Measurements from ENCODE around the gene NRK. TPM values are rescaled to one million over a fixed set of nuclear protein-coding genes. Genes with fewer than 3 reads are reported as not detected.
"Not testable (repeated sequence)": the region's sequence is repeated elsewhere in the genome, so short reads cannot be mapped to it uniquely, and the experiment has no call there.

Gene NRK, protein sequence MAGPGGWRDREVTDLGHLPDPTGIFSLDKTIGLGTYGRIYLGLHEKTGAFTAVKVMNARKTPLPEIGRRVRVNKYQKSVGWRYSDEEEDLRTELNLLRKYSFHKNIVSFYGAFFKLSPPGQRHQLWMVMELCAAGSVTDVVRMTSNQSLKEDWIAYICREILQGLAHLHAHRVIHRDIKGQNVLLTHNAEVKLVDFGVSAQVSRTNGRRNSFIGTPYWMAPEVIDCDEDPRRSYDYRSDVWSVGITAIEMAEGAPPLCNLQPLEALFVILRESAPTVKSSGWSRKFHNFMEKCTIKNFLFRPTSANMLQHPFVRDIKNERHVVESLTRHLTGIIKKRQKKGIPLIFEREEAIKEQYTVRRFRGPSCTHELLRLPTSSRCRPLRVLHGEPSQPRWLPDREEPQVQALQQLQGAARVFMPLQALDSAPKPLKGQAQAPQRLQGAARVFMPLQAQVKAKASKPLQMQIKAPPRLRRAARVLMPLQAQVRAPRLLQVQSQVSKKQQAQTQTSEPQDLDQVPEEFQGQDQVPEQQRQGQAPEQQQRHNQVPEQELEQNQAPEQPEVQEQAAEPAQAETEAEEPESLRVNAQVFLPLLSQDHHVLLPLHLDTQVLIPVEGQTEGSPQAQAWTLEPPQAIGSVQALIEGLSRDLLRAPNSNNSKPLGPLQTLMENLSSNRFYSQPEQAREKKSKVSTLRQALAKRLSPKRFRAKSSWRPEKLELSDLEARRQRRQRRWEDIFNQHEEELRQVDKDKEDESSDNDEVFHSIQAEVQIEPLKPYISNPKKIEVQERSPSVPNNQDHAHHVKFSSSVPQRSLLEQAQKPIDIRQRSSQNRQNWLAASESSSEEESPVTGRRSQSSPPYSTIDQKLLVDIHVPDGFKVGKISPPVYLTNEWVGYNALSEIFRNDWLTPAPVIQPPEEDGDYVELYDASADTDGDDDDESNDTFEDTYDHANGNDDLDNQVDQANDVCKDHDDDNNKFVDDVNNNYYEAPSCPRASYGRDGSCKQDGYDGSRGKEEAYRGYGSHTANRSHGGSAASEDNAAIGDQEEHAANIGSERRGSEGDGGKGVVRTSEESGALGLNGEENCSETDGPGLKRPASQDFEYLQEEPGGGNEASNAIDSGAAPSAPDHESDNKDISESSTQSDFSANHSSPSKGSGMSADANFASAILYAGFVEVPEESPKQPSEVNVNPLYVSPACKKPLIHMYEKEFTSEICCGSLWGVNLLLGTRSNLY (N-terminal part only)
- not detected in 2 replicates for total RNA-seq (2014; rRNA removed; shearing (Covaris generic))

DNA sequence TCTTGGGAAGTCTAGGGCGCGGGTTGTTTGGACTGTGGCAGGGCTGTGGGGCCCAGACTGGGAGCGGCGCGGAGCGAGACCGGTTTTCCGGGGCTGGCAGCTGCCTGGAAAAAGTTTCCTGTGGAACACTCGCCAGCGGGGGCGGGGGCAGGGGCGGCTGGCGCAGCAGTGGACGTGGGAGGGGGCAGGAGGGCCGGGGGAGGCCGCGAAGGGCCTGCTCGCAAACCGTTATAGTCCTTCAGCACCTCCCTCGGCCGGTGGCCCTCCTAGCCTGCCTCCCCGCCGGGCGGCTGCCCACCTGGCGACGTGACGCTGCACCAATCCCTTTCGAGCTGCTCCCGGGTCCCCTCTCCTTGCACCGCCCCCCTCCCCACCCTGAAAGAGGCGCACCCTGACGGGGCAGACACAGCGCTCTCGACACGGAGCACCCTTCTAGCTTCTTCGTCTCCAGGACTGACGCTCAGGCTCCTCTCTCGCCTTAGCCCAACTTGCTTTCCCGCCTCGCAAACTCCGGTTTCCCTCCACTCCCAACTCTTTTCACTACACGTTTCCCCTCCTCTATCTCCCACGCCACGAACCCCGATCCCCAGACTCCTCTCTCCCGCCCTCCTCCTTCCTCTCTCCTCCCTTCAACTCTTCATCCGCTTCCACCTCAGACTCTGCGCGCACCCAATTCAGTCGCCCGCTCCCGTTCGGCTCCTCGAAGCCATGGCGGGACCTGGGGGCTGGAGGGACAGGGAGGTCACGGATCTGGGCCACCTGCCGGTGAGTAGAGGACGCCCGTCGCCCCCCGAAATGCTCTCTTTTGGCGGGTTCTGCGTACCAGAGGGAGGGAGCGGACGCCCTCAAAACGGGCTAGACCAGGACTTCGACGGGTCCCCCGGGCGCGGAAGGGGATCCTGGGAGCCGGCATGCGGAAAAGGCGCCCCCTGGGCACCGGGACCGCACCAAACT lies at the start of gene NRK:
TSS of gene NRK (plus strand) at position 402 of the 954 bp plus-strand sequence. CDS start at position 709, 307 bp downstream.
- no peak for DNase-seq (ENCODE audit: low spot score)

DNA sequence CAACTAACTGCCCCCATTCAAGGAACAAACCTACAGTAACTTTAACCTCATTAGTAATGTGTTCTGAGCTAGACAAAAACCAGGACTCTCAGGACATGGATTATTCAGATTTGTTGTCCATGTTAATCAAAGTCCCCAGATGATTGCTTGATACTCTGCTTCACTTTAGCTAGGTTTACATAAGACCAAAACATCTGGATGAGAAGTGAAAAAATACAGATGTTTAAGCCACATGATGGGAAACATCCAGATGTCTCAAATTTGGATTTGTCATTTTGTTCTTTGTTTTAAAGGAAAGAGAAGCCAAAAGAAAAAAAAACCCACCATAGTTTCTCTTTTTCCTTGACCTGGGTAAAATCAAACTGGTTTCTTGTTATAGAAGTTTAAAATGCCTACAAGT lies 48.5 kb upstream of the NRK start:
- DNase-seq (ENCODE audit: low spot score), result no peak

DNA sequence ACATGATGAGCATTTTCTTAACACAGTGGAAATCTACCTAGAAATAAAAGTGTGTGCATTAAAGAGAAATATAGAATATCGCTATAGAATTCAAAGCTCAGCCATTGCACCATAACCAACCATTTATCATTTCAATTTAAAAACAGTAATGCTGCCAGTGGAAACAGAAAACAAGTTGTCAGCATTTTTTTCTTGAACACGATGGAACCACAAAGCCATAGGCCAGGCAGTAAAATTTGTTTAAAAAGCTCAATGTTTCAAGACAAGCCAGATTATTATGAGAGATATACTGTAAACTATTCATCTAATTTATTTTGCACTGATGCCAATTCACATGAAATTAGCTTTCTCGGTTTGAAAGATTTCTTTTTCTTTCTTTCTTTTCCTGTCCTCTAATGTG lies 46.7 kb upstream of the NRK start:
- DNase-seq (ENCODE audit: low spot score), result no peak

DNA sequence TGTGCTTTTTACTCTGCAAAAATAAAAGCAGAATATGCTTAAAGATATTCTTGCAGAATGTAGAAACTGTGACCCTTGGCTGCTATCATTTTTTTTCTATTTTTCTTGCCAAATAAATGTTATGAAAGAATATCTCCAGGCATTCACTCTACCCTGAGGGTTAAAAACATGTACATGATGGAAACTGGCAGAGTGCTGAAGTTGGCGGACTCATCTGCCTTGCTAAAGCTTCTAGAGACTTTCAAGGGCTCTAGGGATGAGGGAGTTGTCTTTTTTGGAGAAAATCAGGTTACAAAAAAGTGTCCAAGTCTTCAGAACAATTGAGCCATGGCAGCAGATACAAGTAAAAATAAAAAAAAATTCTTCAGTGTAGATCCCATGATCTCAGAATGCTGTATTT lies 40.5 kb upstream of the NRK start:
- no peak for DNase-seq (ENCODE audit: low spot score)

DNA sequence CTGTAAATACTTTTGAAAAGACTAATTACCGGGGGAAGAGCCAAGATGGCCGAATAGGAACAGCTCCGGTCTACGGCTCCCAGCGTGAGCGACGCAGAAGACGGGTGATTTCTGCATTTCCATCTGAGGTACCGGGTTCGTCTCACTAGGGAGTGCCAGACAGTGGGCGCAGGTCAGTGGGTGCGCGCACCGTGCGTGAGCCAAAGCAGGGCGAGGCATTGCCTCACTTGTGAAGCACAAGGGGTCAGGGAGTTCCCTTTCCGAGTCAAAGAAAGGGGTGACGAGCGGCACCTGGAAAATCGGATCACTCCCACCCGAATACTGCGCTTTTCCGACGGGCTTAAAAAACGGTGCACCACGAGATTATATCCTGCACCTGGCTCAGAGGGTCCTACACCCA lies 25.5 kb upstream of the NRK start:
- not testable (repeated sequence) for DNase-seq (ENCODE audit: low spot score)

DNA sequence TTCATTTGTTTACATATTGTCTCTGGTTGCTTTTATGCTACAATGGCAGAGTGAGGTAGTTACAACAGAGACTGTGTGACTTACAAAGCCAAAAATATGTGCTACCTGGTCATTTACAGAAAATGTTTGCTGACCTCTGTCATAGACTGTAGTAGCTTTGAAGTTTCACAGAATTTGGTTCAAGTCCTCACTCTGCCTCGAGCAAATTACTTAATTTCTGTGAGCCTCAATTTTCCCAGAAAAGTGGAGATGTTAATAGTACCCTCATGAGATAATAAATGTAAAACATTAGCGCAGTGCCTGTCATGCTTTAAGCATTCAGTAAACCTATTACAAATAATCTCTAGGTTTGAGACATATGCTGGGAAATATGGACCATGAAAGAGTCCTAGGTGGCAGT lies 18.4 kb upstream of the NRK start:
- DNase-seq (ENCODE audit: low spot score), result no peak

DNA sequence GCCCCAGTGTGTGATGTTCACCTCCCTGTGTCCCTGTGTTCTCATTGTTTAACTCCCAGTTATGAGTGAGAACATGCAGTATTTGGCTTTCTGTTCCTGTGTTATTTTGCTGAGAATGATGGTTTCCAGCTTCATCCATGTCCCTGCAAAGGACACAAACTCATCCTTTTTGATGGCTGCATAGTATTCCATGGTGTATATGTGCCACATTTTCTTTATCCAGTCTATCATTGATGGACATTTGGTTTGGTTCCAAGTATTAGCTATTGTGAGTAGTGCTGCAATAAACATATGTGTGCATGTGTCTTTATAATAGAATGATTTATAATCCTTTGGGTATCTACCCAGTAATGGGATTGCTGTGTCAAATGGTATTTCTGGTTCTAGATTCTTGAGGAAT lies 16.7 kb upstream of the NRK start:
- DNase-seq (ENCODE audit: low spot score), result not testable (repeated sequence)

DNA sequence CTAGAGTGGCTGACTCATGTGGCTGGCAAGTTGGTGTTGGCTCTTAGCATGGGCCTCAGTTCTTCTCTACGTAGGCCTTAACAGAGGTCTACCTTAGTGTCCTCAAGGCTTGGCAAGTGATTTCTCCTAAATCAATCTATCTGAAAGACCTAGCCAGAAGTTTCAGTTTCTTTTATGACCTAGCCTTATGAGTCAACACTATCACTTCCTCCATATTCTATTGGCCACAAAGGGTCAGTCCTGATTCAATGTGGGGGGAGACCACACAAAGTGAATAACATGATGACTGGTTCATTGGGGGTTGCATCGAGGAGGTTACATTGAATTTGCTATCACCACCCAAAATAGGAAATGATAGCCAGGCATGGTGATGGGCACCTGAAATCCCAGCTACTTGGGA lies 5.8 kb upstream of the NRK start:
- no peak for DNase-seq (ENCODE audit: low spot score)

DNA sequence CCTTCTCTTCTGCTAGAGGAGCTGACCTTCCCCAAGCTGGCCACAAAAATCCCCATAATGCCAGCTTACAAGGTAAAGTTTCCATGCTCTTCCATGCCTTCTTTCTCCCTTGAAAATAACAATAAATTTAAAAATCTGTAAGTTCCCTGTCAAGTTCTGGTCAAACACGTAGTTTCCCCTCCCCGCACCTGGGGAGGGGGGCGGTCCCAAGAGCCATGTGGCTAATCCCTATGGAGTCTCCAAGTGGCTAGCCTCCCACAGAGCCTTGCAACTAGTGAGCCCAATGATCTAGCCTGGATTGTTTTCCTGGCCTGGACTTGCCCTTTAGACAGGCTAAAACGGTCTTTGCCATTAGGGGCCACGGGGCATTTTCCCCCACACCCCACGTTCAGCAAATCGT lies 2.1 kb upstream of the NRK start:
- no peak for DNase-seq (ENCODE audit: low spot score)

DNA sequence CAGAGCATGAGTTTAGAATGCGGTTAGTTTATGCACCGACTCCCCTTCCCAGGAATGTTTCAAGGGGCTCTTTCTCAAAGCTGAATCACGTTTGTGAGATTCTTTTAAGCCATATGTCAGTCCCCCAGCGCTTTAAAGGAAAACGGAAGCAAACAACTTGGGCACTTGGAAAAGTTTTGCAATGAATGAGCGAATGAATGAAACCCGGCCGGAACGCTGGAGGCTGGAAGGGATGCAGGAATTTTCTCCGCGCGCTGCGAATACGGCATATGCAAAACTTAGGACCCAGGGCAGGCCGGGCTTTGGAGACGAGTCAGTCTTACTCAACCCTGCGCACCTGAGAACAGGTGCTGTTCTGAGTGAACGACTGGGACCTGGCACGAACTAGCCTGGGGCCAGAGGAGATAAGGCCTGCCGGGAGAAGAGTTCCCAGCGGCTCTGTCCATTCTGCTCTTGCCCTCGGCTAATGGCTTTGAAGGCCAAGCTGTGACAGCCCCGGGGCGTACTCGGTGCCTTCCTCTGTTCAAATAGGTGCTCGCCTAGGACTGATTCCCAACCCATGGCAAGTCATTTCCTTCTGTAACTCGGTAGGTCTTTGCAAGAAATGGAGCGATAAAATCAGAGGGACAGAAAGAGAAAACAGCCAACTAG lies 743 bp upstream of the NRK start:
- DNase-seq (ENCODE audit: low spot score), result no peak

DNA sequence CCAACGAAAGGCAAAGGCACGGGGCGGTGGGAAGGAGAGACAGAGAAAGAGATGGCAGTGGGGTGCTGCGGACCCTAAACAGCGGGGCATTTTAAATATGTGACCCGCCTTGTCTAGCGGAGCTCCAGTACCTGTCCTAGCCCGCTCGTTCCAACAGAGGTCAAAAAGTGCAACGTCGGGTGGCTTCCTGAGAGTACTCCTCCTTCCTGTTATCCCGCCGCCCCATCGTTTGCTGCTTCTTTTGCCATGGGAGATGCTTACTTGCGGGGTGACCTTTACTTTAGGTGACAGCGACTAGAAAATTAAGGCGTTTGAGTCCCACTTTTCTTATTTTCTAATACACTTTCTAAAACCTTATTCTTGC lies 735 bp downstream of the NRK start:
- no peak for DNase-seq (ENCODE audit: low spot score)

DNA sequence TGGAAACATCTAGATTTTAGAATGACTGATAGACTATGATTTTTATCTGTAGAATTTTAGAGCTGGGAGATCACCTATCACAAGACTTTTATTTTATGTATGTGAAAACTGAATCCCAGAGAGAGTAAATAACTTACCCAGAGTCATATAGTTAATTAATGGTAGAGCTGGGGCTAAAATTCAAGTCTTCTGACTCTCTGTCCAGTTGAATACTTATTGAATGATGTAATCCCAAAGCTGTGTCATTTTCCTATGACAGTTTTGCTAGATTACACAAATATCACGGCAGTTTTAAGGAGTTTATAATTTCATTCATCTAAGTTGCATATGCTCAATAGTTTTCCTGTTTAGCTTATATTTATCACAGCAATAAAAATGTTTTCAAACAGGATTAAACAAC lies 6.7 kb downstream of the NRK start:
- no peak for DNase-seq (ENCODE audit: low spot score)

DNA sequence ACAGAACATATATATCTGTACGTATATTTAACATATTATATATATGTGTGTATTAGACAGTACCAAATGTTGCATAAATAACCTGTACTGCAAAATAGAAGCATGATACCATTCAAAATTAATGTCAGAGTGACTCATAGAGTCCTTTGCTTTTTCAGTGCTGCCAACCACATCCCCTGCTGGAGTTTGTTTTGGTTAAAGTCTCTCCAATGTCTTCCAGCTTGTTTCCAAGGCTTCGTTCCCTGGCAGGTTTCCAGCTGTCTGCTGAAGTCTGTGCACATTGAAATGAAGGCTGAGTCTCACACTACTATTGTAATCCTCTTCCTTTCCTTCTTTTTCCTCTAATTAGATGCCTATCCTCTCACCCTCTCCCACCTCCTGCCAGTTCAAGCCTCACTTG lies 14.9 kb downstream of the NRK start:
- no peak for DNase-seq (ENCODE audit: low spot score)

DNA sequence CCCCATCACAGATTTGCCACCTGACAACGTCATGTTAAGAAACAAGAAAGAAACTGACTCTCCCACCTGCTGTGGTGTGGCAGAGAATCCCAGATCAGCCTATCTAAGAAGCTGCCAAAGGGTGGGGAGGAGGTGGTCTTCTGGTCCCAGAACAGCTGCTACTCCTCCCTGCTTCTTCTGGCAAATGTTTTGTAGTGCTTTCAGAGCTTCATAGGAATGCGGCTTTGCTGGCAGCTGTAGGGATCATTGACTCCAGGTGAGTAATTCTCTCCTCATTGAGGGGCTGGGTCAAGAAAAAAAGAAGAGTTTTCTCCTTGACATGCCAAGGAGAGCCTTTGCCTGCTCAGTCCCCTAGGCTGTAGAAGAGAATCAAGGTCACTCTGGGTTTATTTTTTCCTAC lies 23.3 kb downstream of the NRK start:
- DNase-seq (ENCODE audit: low spot score), result no peak

DNA sequence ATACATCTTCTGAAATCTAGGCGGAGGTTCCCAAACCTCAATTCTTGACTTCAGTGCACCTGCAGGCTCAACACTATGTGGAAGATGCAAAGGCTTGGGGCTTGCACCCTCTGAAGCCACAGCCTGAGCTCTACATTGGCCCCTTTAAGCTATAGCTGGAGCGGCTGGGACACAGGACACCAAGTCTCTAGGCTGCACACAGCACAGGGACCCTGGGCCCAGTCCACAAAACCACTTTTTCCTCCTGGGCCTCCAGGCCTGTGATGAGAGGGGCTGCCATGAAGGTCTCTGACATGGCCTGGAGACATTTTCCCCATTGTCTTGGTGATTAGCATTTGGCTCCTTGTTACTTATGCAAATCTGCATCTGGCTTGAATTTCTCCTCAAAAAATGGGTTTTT lies 27.8 kb downstream of the NRK start:
- DNase-seq (ENCODE audit: low spot score), result not testable (repeated sequence)

DNA sequence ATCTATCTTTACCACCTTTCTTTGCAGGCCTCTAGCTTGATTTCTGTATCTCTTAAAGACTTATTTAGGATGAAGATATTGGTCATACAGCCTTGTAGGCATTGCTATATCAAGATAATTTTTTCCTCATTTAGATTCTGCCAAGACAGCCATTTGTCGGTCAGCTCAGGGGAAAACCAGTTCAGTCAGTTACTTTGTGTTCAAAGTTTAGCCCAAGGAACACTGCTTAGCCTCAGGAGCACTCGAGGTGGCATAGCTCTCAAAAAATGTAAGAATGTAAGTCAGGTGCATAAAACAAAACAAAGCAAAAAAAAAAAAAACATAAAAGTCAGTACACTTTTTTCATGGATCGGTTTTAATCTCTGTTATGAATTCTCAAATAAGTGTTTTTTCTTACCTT lies 43.4 kb downstream of the NRK start:
- DNase-seq (ENCODE audit: low spot score), result no peak

DNA sequence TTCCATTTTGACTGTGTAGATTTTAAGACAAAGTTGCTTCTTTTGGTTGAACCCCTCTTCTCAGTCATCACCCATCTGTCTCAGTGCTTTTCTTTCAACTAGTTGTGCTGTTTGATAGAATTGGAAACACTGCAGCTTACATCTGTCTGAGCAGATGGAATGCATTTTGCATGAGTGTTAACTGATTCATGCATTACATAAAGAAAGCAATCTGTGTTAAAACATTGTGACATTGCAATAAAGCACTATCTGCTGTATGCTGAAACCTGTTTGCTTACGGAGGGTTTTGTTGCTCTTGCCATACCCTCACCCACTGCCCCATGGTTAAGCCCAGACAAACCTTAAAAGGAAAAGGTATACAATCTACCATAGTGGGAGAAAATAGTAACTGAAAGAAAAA lies 47.4 kb downstream of the NRK start:
- DNase-seq (ENCODE audit: low spot score), result no peak

DNA sequence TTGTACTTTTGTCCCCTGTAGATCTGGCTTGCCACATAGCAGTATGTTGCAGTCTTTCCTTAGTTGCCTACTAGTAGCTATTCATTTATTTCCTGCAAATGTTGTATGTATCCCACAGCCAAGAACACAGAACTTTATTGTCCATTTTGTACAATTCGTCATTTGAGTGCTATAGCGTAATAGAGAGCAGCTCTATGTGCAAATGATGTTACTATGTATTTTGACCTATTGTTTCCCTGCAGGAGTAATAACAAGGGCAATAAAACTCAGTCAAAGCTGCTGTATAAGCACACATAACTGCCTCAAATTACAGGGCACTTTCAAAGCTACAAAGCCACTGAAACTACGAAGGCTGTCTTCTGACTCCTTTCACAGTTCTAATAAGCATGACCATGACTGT lies 48.1 kb downstream of the NRK start:
- DNase-seq (ENCODE audit: low spot score), result no peak

DNA sequence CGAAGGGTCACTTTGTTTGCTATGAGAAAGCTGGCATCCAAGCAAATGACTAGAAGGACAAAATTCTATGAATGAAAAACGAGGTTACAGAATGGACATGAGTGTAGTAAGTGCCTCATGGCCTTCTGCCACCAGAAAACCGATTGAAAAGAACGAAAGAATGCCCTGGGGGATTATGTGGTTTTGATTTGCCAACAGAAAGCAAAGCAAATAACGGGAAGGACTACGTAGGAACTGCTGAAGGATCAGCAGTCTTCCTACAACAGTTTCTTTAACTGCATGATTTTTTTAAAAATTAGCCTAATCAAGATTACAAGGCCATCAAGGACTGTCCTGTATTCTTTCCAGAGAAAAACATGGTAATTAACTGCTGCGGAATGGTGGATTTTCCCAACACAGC lies 50.6 kb downstream of the NRK start:
- no peak for DNase-seq (ENCODE audit: low spot score)

DNA sequence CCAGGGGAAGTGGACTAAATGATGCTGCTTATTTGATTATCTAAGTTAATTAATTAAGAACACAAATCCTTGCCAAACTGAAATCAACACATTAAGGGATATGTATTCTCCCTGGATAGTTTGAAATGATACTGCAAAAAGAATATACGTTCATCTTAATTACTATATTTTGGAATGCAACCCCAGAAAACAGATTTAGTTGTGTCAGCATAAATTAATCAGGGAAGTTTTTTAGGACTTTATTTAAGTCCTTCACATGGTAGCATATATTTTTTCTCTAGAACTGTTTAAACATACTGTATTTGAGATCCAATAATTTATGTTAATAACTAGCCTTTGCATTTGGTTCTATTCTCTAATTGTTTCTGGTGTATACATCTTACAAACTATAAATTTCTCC lies 52.5 kb downstream of the NRK start:
- no peak for DNase-seq (ENCODE audit: low spot score)
